Measurements from ENCODE around the gene MACROD2. TPM values are rescaled to one million over a fixed set of nuclear protein-coding genes. Genes with fewer than 3 reads are reported as not detected.

Gene MACROD2
- total RNA-seq, 2 donors from 2014 or later: 8.3 to 21.8 TPM

- 94 to 95% methylated on average over 3 of the region's 3 CpGs for WGBS, 2 donors
- Histone ChIP-seq H3K4me3 (no peak overlapping the region), H3K27ac (no peak overlapping the region), H3K36me3 (replicated peaks in 1 of 2; ENCODE audit: insufficient read depth in 1 of 2, low read depth in 2 of 2) (no peaks in the 10 kb centered on the region), H3K27me3 (no peaks in the 10 kb centered on the region), H3K9me3 (no peaks in the 10 kb centered on the region), H3K4me1 (no peaks in the 10 kb centered on the region)
- no peak for DNase-seq
- intact Hi-C loops (cut with DNase I): no loop called here
- no peak for TF ChIP-seq POLR2A (IDR thresholded peaks at IDR 0.05)
- ATAC-seq: no peak
These were observed 1772.9 kb downstream of the MACROD2 start for GRCh38 chr20:15767999-15768741.

GRCh38 chr20:15772826-15773225, 1777.5 kb downstream of the MACROD2 start:
- H3K4me1 ChIP-seq: no peaks in the 10 kb centered on the region
- no peaks in the 10 kb centered on the region for H3K27me3 ChIP-seq
- H3K27ac ChIP-seq: no peak overlapping the region
- ATAC-seq (no peak), DNase-seq (no peak)
- WGBS, 2 donors: 54 to 60% methylated on average over 3 of the region's 3 CpGs
- TF ChIP-seq CTCF (IDR thresholded peaks at IDR 0.05) (no peak), POLR2A (IDR thresholded peaks at IDR 0.05) (no peak)
- intact Hi-C loops (cut with DNase I): no loop called here
- no peak overlapping the region for H3K4me3 ChIP-seq
- no peaks in the 10 kb centered on the region for H3K9me3 ChIP-seq
- no peaks in the 10 kb centered on the region for H3K36me3 ChIP-seq (replicated peaks in 1 of 2; ENCODE audit: insufficient read depth in 1 of 2, low read depth in 2 of 2)

- Histone ChIP-seq H3K4me3 (no peak overlapping the region), H3K27ac (no peak overlapping the region), H3K4me1 (no peaks in the 10 kb centered on the region), H3K27me3 (no peaks in the 10 kb centered on the region), H3K9me3 (no peaks in the 10 kb centered on the region), H3K36me3 (replicated peaks in 1 of 2; ENCODE audit: insufficient read depth in 1 of 2, low read depth in 2 of 2) (no peaks in the 10 kb centered on the region)
- DNase-seq (no peak), ATAC-seq (no peak)
- intact Hi-C loops (cut with DNase I): no loop called here
- 86 to 89% methylated on average over 4 of the region's 4 CpGs for WGBS, 2 donors
- TF ChIP-seq CTCF (IDR thresholded peaks at IDR 0.05): no peak
- TF ChIP-seq POLR2A (IDR thresholded peaks at IDR 0.05): no peak
These were observed 1779.6 kb downstream of the MACROD2 start for GRCh38 chr20:15774926-15775325.

GRCh38 chr20:15776770-15777466, 1781.6 kb downstream of the MACROD2 start:
- no peaks in the 10 kb centered on the region for H3K27me3 ChIP-seq
- H3K4me3 ChIP-seq: no peak overlapping the region
- WGBS, 2 donors: 79 to 83% methylated on average over 3 of the region's 3 CpGs
- no peaks in the 10 kb centered on the region for H3K4me1 ChIP-seq
- intact Hi-C loops (cut with DNase I): no loop called here
- TF ChIP-seq POLR2A (IDR thresholded peaks at IDR 0.05) (no peak), CTCF (IDR thresholded peaks at IDR 0.05) (no peak)
- no peaks in the 10 kb centered on the region for H3K9me3 ChIP-seq
- H3K27ac ChIP-seq: no peak overlapping the region
- no peak for DNase-seq
- no peak for ATAC-seq
- H3K36me3 ChIP-seq (replicated peaks in 1 of 2; ENCODE audit: insufficient read depth in 1 of 2, low read depth in 2 of 2): no peaks in the 10 kb centered on the region

- 81 to 84% methylated on average over 3 of the region's 3 CpGs for WGBS, 2 donors
- Histone ChIP-seq H3K4me1 (peaks cover 2% of the 10 kb centered on the region), H3K4me3 (no peak overlapping the region), H3K9me3 (no peaks in the 10 kb centered on the region), H3K36me3 (replicated peaks in 1 of 2; ENCODE audit: insufficient read depth in 1 of 2, low read depth in 2 of 2) (no peaks in the 10 kb centered on the region), H3K27ac (no peak overlapping the region), H3K27me3 (no peaks in the 10 kb centered on the region)
- TF ChIP-seq CTCF (IDR thresholded peaks at IDR 0.05) (no peak), POLR2A (IDR thresholded peaks at IDR 0.05) (no peak)
- ATAC-seq (no peak), DNase-seq (no peak)
- intact Hi-C loops (cut with DNase I): no loop called here
These were observed 1788.7 kb downstream of the MACROD2 start for GRCh38 chr20:15784020-15784419.

Measured in body of pancreas (tissue), 4 donors.